Tibial nerve (tissue), 4 donors: Measurements from ENCODE around the gene MBP.

Source experiments
- EP300 ChIP-seq, 2 donors: sonication (generic); formaldehyde crosslinking; IDR thresholded peaks; one replicate each; pipeline ENCODE4 v1.6.1; 2017; ENCODE audit warnings: antibody characterized with exemption in 2 of 2, mild to moderate bottlenecking in 1 of 2
- POLR2A ChIP-seq, 2 donors: fragments of 450-650 bp; IDR thresholded peaks; one replicate each; pipeline ENCODE4 v1.6.1; 2017; ENCODE audit warnings: antibody characterized with exemption in 2 of 2, mild to moderate bottlenecking in 2 of 2, moderate library complexity in 2 of 2
- TF ChIP-seq, protein P1 (sequence below), 5 experiments: fragments of 200-600 bp in 3 of 5; fragments of 450-650 bp in 2 of 5; sonication (generic) in 3 of 5; IDR thresholded peaks; one replicate each; pipeline ENCODE4 v1.5.1; 2016 to 2019; ENCODE audit warnings: antibody characterized with exemption in 5 of 5, mild to moderate bottlenecking in 3 of 5, moderate library complexity in 2 of 5

DNA sequence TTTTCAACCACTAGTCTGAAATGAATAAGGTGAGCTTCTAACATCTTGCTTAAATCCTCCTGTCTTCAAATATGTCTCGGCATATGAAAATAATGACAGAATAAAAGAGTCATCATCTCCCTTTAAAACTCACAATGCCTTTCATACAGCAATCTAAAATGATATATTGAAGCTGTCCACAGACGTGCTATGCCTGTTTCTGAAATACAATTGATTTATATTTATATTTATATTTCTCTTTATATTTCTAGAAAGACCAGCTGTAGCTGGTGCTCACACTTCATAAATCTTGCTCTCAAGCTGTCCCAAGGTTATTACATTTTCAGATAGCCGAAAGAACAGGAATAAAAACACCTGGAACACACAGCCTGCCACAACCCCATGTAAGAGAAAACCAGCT is 11.1 kb downstream of the MBP start:
- TF ChIP-seq POLR2A (IDR thresholded peaks at IDR 0.05), result no peak
- TF ChIP-seq, protein P1, sequence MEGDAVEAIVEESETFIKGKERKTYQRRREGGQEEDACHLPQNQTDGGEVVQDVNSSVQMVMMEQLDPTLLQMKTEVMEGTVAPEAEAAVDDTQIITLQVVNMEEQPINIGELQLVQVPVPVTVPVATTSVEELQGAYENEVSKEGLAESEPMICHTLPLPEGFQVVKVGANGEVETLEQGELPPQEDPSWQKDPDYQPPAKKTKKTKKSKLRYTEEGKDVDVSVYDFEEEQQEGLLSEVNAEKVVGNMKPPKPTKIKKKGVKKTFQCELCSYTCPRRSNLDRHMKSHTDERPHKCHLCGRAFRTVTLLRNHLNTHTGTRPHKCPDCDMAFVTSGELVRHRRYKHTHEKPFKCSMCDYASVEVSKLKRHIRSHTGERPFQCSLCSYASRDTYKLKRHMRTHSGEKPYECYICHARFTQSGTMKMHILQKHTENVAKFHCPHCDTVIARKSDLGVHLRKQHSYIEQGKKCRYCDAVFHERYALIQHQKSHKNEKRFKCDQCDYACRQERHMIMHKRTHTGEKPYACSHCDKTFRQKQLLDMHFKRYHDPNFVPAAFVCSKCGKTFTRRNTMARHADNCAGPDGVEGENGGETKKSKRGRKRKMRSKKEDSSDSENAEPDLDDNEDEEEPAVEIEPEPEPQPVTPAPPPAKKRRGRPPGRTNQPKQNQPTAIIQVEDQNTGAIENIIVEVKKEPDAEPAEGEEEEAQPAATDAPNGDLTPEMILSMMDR (IDR thresholded peaks at IDR 0.05), result no peak
- TF ChIP-seq EP300 (IDR thresholded peaks at IDR 0.05), result no peak
